Prostate gland (tissue), 2 donors: Measurements from ENCODE around the gene SLC17A9.

ENCODE experiments used
- CTCF ChIP-seq, 4 experiments: fragments of 200-600 bp in 2 of 4; fragments of 450-650 bp in 2 of 4; sonication (generic) in 2 of 4; IDR thresholded peaks; 1 replicate in 3 of 4; 2 replicates in 1 of 4; pipeline ENCODE4 v1.5.1; 2016 to 2019; ENCODE audit warnings: antibody characterized with exemption in 4 of 4, mild to moderate bottlenecking in 2 of 4, moderate library complexity in 2 of 4
- POLR2A ChIP-seq: fragments of 450-650 bp; IDR thresholded peaks from one replicate; pipeline ENCODE4 v1.6.1; 2016; ENCODE audit warnings: antibody characterized with exemption, mild to moderate bottlenecking
- POLR2AphosphoS5 ChIP-seq: sonication (generic); formaldehyde crosslinking; IDR thresholded peaks from one replicate; pipeline ENCODE4 v1.6.1; 2017; ENCODE audit warnings: antibody characterized with exemption

- TF ChIP-seq CTCF (IDR thresholded peaks at IDR 0.05) (no peak), POLR2AphosphoS5 (no peak), POLR2A (no peak)
Measured at GRCh38 chr20:62949153-62949821, 3.2 kb upstream of the SLC17A9 start.
